Myocyte (in vitro differentiated cells): Measurements from ENCODE around the gene LRRC37A3. TPM values are rescaled to one million over a fixed set of nuclear protein-coding genes. Genes with fewer than 3 reads are reported as not detected.
"Not testable (repeated sequence)": the region's sequence is repeated elsewhere in the genome, so short reads cannot be mapped to it uniquely, and the experiment has no call there.

Source experiments
- DNase-seq: peaks from one replicate; pipeline ENCODE4 v3.0.0-alpha.2; 2012; ENCODE audit warnings: low read depth
- polyA plus RNA-seq: library from polyadenylated mRNA; unstranded; fragments of >200 nt; gene quantifications from one replicate; pipeline ENCODE4 v1.2.1, GENCODE V29; 2012; ENCODE audit warnings: missing spikeins
- total RNA-seq: library from RNA; depleted of rRNA; stranded (reverse); fragments of >200 nt; gene quantifications from 2 replicates; pipeline ENCODE4 v1.2.3, GENCODE V29; 2014

Gene LRRC37A3
- 5.1 and 7.4 TPM in 2 replicates for total RNA-seq
- 15.1 TPM for polyA plus RNA-seq

DNA sequence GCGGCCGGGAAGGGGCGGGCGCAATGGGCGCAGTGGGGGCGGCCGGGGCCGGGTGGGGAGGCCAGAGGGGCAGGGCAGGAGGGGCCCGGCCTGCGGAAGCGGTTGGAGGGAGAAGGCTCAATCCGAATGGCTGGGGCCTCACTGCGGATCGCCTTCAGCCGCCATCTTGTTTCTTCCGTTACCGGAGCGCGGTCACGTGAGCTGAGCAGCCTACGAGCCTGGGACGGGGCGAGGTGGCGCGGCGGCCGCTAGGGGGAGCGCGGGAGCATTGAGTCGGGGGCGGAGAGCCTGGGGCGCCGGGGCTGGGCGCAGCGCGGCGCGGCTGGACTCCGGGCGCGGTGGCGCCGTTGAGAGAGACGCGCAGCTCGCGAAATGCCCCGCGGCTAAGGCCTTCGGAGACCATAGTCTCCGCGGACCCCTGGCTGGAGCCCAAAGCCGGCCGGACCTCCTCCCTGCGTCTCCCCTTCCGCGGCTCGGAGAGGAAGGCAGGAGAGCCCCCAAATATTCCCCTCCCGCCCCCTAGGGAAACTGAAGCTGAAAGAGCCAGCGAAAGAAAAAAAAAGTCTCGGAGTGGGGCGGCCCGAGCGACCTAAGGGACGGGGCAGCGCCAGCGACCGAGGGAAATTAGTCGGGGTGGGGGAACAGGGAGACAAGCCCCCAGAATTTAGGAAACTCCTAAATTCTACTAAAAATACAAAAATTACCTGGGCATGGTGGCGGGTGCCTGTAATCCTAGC lies at the start of gene LRRC37A3:
Gene LRRC37A3, minus strand, starts transcription at position 190 of the 737 bp plus-strand sequence. CDS start 22,221 bp downstream, outside the sequence.
- DNase-seq, result peak; percentile 95

- DNase-seq, result peak; percentile 93
These were observed 46.6 kb upstream of the LRRC37A3 start for GRCh38 chr17:64965873-64966287.

DNA sequence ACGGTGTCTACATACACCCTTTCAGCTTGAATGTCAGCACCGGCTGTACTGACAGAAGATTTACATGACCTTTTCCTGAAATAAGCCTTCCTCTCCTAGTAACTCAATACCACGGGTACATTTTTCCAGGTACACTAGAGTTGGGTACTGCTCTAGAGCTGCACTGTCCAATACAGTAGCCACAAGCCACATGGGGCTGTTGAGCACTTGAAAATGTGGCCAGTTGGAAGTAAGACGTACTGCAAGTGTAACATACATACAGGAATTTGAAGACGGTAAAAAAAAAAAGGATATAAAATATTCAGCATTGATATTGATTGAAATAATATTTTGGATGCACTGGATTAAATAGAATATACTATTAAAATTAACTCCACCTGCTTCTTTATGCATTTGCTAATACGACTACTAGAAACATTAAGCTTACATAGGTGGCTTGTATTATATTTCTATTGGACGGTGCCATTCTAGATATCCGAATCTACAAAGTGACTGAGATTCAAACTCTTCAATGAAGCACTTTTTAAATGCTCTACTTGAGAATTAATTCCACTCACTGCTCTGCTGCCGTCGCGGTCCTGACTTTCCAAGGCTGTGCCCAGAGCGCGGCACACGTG lies 46.1 kb upstream of the LRRC37A3 start:
- peak; percentile 27 for DNase-seq

DNA sequence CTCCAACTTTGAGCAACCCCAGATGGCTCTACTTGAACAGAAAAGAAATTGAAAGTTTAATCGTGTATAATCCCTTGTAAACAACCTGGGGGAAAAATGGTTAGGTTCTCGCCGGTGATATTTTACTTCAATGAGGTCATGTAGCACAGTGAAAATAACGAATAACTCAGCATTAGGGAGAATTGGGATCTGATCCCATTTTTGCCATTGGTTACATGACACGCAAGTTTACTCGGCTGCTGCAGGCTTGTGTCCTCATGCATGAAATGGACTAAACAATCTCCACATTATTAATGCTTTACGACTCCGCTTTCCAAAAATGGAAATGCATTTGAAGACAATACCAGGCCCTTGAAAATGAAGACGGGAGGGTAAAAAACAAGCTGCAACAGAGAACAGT lies 45.5 kb upstream of the LRRC37A3 start:
- DNase-seq, result no peak

- not testable (repeated sequence) for DNase-seq
These were observed 44.5 kb upstream of the LRRC37A3 start for GRCh38 chr17:64963814-64964213.

- DNase-seq, result peak; percentile 73
These were observed 42.5 kb upstream of the LRRC37A3 start for GRCh38 chr17:64961563-64962378.

- no peak for DNase-seq
These were observed 32.6 kb upstream of the LRRC37A3 start for GRCh38 chr17:64951877-64952276.

DNA sequence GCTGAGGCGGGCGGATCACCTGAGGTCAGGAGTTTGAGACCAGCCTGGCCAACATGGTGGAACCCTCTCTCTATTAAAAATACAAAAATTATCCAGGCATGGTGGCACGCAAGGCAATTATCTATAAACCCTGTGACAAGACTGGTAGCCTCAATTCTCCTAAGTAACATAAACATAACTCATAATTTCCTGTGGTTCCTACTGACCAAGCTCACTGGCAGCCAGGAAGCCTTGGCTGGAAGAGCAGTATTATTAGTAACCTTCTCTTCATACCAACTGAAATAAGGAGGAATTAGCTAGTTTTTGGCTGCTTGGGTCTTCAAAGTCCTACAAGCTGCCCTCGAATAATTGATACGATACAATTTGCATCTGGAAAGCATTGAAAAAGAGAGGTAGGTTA lies 31.6 kb upstream of the LRRC37A3 start:
- no peak for DNase-seq

GRCh38 chr17:64947152-64947551 lies 27.9 kb upstream of the LRRC37A3 start:
- DNase-seq, result no peak

GRCh38 chr17:64941761-64942160 lies 22.5 kb upstream of the LRRC37A3 start:
- DNase-seq, result no peak

DNA sequence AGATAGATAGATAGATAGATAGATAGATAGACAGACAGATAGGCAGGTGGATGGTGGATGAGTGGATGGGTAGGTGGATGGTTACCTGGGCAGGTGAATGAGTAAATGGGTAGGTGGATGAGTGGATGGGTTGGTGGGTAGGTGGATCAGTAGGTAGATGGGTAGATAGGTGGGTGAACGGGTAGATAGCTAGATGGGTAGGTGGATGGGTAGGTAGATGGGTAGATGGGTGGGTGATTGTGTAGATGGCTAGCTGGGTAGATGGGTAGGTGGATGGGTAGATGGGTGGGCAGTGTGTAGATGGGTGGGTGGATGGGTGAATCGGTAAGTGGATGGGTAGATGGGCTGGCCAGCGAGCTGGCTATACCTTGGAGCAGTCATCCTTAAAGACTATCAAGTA lies 21.8 kb upstream of the LRRC37A3 start:
- no peak for DNase-seq

- DNase-seq, result no peak
These were observed 20.8 kb upstream of the LRRC37A3 start for GRCh38 chr17:64940055-64940454.

GRCh38 chr17:64938925-64939474 lies 19.7 kb upstream of the LRRC37A3 start:
- DNase-seq, result peak; percentile 28

GRCh38 chr17:64938290-64938689 lies 19.0 kb upstream of the LRRC37A3 start:
- DNase-seq, result no peak

DNA sequence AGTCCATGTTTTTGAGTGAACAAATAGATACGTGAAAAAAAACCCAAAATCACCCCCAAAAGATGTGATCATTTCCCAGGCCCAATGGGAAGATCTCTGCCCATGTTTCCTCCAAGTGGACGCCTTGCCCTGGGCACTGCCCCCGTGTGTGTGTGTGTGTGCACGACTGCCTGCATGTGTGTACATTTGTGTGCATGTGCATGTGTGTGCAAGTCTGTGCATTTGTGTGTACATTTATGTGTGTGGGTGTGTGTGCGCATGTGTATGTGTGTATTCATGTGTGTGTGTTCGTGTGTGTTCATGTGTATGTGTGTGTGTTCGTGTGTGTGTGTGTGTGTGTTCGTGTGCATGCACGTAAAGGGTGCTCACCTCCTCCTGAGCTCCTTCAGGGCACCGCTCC lies 16.8 kb upstream of the LRRC37A3 start:
- DNase-seq, result no peak

DNA sequence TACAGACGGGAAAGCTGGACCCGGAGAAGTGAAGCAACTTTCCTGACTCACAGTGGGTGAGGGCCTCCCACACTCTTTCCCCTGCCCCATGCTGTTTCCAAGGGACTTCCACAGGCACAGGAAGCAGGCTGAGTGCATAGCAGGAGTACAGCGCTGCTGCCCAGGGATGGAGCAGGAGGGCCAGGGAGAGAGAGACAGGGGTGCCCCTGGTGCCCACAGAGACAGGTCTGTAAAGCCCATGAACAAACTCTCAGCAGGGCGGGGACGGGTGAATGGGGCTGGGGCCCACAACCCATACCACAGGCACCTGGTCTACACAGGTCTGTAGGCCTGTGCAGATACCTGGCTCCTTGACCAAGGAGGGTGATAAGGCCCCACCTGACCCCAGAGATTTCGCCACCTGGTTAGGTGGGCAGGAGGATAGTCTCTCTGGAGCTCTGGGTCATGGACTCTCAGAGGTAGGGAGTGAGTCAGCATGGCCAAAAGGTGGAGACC lies 15.1 kb upstream of the LRRC37A3 start:
- DNase-seq, result not testable (repeated sequence)

GRCh38 chr17:64932850-64933249 lies 13.6 kb upstream of the LRRC37A3 start:
- DNase-seq, result not testable (repeated sequence)

- DNase-seq, result not testable (repeated sequence)
These were observed 11.1 kb upstream of the LRRC37A3 start for GRCh38 chr17:64930374-64930773.

GRCh38 chr17:64929419-64930209 lies 10.3 kb upstream of the LRRC37A3 start:
- DNase-seq, result peak; percentile 56

- not testable (repeated sequence) for DNase-seq
These were observed 9.4 kb upstream of the LRRC37A3 start for GRCh38 chr17:64928701-64929100.

- DNase-seq, result peak; percentile 79
These were observed 8.2 kb upstream of the LRRC37A3 start for GRCh38 chr17:64927444-64927843.
